Right cardiac atrium (tissue), 5 donors: ENCODE results near the gene CASP1. TPM values are rescaled to one million over a fixed set of nuclear protein-coding genes. Genes with fewer than 3 reads are reported as not detected.
"Not testable (repeated sequence)": the region's sequence is repeated elsewhere in the genome, so short reads cannot be mapped to it uniquely, and the experiment has no call there.

Experiments
- ATAC-seq, 2 donors: fragments of 200-7000 bp; cut with Tn5 transposase; one replicate each; pipeline versions ENCODE4 v1.8.0 to v1.9.1; 2020; ENCODE audit warnings: moderate library complexity in 2 of 2, mild to moderate bottlenecking in 1 of 2
- DNase-seq, 3 donors: peaks; one replicate each; pipeline ENCODE4 v3.0.0-alpha.2; 2020
- H3K27ac ChIP-seq: one replicate; pipeline ENCODE4 v1.5.1; 2013; ENCODE audit warnings: mild to moderate bottlenecking, low read length, control low read depth, moderate library complexity
- H3K27me3 ChIP-seq: one replicate; pipeline ENCODE4 v1.6.1; 2013; ENCODE audit not compliant: control insufficient read depth, insufficient read depth
- H3K4me1 ChIP-seq: one replicate; pipeline ENCODE4 v1.6.1; 2013; ENCODE audit warnings: low read length; ENCODE audit not compliant: control insufficient read depth, insufficient read depth
- H3K4me3 ChIP-seq: one replicate; pipeline ENCODE4 v1.5.1; 2013; ENCODE audit warnings: low read length, control low read depth
- H3K9me3 ChIP-seq: one replicate; pipeline ENCODE4 v1.6.1; 2013; ENCODE audit warnings: low read length; ENCODE audit not compliant: control insufficient read depth
- WGBS: extraction: QIAGEN DNeasy Blood & Tissue Kit; methylation state at CpG from one replicate; pipeline ENCODE4 v1.1.7; 2013; 5-methylcytosine and 5-hydroxymethylcytosine counted together
- intact Hi-C, 4 donors: fragments of 100-400 bp; cut with DNase I; formaldehyde crosslinking; loops; one replicate each; pipeline versions ENCODE4 v1.11.0 to v1.14.0; 2022 to 2023
- polyA plus RNA-seq: library from polyadenylated mRNA; stranded (reverse); fragments of 200-250 nt; gene quantifications from one replicate; pipeline ENCODE4 v1.2.3, GENCODE V29; 2013
- total RNA-seq, 4 donors: library from RNA; stranded (reverse); fragmentation: NEBNext Ultra II Directional; extraction: Animal tissue kit (Norgen Biotek cat#: 25700); gene quantifications; one replicate each; pipeline ENCODE4 v1.2.1, GENCODE V29; 2021
- donor health status: healthy with polysubstance abuse.
- donor health status: DM: no; HTN: yes; CAD: no.
- donor health status: DM: no; HTN: no; CAD: no.
- donor health status: DM: no; HTN: yes; CAD: no; lungs with severe emphysema.
- donor health status: DM: yes; HTN: yes; CAD: no.

Gene CASP1
- total and polyA plus RNA-seq, 5 donors = 6.6 to 16.0 (median 9.3) TPM

DNA sequence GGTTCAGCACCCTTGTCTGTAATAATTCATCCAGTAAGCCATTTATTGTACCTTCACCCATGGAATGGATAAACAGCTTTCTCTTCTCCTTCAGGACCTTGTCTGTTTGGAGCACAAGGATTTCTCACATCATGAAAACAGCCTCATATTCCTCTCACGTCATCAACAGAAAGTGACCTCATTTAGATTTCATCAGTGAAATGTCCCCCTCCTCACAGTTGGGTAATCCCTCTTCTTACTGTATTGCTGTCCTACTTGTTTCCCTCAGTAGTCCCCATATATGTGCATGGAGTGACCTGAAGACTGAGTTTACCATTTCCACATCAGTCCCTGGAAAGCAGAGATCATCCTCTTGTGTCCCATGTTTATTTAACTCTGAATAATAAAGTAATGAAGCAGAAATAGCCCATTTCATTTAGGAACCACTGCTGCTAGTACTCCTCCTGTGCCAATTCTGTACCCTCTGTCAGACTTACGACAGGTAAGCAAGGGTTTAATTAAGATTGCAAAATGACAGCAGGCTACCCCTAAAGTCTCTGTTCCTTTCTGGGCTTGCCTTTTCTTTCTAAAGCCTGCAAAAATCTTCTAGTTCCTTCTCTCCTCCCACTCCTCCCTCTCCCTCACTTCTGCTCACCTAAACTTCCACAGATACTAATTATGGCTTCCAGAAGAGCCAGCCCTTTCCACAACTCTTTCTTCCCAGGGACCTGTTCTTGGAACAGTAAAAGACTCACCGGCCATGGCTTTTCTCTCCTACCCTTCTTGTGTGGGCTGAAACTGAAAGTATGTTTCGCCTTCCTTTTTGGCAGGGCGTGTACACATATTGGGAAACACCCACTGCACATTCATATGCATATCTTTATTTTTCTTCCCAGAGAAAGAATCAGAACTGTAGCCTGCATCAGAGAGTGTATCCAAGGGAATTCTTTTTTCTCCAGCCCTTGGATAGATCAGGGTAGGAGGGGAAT, 9.9 kb upstream of the CASP1 start, which contains the start of gene CARD16:
TSS of gene CARD16 (minus strand) at position 779 of the 968 bp plus-strand sequence. CDS start at position 741, 38 bp downstream.
- H3K27ac ChIP-seq, H3K9me3 ChIP-seq, H3K27me3 ChIP-seq, intact Hi-C loops, H3K4me1 ChIP-seq: not testable (repeated sequence)
- DNase-seq (peak in 1 of 3 donors; percentile 32), ATAC-seq (peak; percentile 91 to 95)
- 30% methylated on average over 5 of the region's 5 CpGs for WGBS
- H3K4me3 ChIP-seq = peak within 1 kb of the TSS; percentile 50

DNA sequence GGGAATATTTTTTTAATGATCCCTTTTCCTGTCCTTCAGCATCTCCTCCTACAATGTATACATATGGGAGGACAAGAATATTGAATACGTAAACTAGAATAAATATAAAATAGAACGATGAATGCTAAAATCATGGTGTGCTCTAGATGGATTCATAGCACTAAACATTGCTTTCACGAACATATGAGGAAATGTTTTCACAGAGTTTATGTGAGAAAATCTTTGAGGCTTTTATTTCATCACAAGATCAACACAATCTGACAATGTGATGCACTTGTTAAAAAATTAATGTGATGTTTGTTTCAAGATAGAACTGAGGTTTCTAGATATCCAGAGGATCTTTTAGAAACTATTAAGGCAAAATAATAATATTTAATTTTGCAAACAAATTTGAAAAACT, 7.2 kb upstream of the CASP1 start:
- 88% methylated on average over 3 of the region's 3 CpGs for WGBS
- no peaks in the 10 kb centered on the region for H3K9me3 ChIP-seq
- no peak overlapping the region for H3K27ac ChIP-seq
- no peaks in the 10 kb centered on the region for H3K27me3 ChIP-seq
- no peaks in the 10 kb centered on the region for H3K4me1 ChIP-seq
- ATAC-seq (no peak), DNase-seq (no peak)
- intact Hi-C loops = no loop called here
- no peak overlapping the region for H3K4me3 ChIP-seq

DNA sequence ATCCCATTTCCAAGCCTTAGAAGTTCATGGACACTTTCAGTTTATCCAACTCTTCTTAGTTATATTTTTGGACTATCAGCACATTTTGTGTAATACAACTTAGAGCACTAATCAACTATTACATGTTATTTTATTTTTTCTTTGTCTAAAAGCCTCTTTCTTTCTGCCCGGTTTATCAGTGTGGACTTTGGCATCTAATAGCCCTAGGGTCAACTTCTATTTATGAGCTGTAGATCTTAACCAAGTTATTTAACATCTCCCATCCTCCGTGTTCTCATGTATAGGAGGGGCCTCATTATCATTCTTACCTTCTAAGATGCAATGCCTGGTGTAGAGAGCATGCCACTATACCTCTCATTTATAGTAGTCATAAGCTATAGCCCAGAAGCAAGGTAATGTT, 5.8 kb upstream of the CASP1 start:
- intact Hi-C loops = no loop called here
- WGBS = 88% methylated on average over 2 of the region's 2 CpGs
- no peak overlapping the region for H3K27ac ChIP-seq
- H3K9me3 ChIP-seq = no peaks in the 10 kb centered on the region
- H3K4me1 ChIP-seq = no peaks in the 10 kb centered on the region
- no peak overlapping the region for H3K4me3 ChIP-seq
- ATAC-seq = no peak
- no peak for DNase-seq
- no peaks in the 10 kb centered on the region for H3K27me3 ChIP-seq

DNA sequence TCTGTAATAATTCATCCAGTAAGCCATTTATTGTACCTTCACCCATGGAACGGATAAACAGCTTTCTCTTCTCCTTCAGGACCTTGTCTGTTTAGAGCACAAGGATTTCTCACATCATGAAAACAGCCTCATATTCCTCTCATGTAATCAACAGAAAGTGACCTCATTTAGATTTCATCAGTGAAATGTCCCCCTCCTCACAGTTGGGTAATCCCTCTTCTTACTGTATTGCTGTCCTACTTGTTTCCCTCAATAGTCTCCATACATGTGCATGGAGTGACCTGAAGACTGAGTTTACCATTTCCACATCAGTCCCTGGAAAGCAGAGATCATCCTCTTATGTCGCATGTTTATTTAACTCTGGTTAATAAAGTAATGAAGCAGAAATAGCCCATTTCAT, 556 bp downstream of the CASP1 start:
- H3K27ac ChIP-seq = peak overlapping the region; percentile 83
- H3K4me1 ChIP-seq, H3K27me3 ChIP-seq, H3K9me3 ChIP-seq, DNase-seq, intact Hi-C loops: not testable (repeated sequence)
- peak overlapping the region; percentile 87 for H3K4me3 ChIP-seq
- ATAC-seq = peak in 1 of 2 donors; percentile 22
- 52% methylated on average over 2 of the region's 2 CpGs for WGBS

DNA sequence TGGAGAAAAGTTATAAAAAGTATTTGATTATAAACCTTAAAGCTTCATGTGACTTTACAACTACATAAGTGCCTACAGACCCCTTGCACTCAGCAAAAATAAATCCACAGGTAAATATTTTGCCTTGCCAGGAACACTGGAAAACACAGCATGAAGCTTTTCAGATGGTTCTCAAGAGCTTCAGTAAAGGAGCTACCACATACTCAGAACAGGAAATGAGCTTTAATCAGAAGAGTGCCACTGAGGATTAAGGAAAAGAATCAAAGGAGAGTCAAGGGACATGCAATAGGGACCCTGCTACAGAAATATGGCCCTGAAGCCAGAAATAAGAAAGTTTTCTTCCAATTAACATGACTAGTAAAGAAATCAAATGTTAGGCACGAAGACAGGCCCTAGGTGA, 1.2 kb downstream of the CASP1 start:
- H3K4me3 ChIP-seq = peak overlapping the region; percentile 87
- H3K27ac ChIP-seq = no peak overlapping the region
- peaks cover 3% of the 10 kb centered on the region for H3K4me1 ChIP-seq
- no peak for ATAC-seq
- no peaks in the 10 kb centered on the region for H3K9me3 ChIP-seq
- intact Hi-C loops = no loop called here
- DNase-seq = no peak
- no peaks in the 10 kb centered on the region for H3K27me3 ChIP-seq
- WGBS = 75% methylated on average over 1 of the region's 1 CpG

DNA sequence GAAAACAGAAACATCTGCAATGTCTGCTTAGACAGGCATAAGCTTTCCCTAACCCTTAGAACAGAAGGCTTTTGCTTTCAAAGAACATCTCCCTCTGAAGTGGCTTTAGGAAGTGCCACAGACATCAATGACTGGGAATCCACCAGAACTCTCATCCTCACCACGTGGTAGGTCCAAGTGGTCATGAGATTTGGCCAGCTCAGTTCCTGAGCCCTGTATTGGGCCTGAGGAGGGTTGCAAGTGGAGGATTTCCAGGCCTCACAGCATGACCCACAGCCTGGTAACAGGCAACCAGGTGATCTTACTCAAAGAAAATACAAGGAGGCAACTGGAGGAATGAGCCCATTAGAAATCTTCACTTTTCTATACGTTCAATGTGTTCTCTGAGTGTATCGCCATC, 1.6 kb downstream of the CASP1 start:
- Histone ChIP-seq H3K4me1 (peaks cover 3% of the 10 kb centered on the region), H3K4me3 (peak overlapping the region; percentile 87), H3K27me3 (no peaks in the 10 kb centered on the region), H3K27ac (no peak overlapping the region), H3K9me3 (no peaks in the 10 kb centered on the region)
- intact Hi-C loops = no loop called here
- no peak for DNase-seq
- ATAC-seq = peak in 1 of 2 donors; percentile 30
- 73% methylated on average over 3 of the region's 3 CpGs for WGBS

DNA sequence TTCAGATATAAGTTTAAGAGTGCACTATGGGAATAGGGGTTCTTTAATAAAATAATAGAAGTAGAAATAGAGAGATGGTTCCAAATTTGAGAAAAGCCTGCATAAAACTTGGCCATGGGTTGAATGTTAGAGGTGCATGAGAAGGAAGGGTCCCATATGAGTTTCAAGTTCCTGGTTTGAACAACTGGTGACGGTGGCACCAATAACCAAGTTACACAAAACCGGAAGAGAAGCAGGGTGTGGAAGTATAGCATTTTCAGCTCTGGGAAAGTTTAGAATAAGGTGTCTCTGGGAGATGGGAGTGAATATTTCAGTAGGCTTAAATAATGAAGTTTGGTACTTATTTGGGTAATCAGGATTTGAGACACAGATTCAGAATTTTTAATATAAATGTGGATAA, 2.4 kb downstream of the CASP1 start:
- H3K4me1 ChIP-seq = peaks cover 3% of the 10 kb centered on the region
- intact Hi-C loops = no loop called here
- DNase-seq (no peak), ATAC-seq (no peak)
- 79% methylated on average over 2 of the region's 2 CpGs for WGBS
- H3K27ac ChIP-seq = no peak overlapping the region
- H3K9me3 ChIP-seq = no peaks in the 10 kb centered on the region
- no peaks in the 10 kb centered on the region for H3K27me3 ChIP-seq
- no peak overlapping the region for H3K4me3 ChIP-seq

DNA sequence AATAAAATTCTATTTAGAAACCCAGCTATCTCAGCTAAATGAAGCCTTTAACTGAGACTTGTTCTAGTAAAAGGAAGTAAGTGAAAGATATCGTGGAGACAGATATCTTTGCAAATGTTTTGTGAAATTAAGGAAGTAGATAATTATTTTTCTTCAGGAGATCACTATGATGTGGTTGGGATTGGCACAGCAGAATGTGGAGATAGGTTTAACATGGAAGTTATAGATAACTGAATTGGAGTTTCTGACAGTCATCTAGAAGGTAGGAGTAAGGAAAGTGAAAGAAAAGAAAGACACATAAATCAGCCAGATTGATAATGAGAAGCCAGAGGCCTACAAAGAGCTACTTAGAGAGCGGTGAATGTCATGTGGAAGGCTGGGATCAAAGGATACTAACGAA, 7.3 kb downstream of the CASP1 start:
- Histone ChIP-seq H3K9me3 (no peaks in the 10 kb centered on the region), H3K4me1 (no peaks in the 10 kb centered on the region), H3K4me3 (no peak overlapping the region), H3K27me3 (no peaks in the 10 kb centered on the region), H3K27ac (no peak overlapping the region)
- 62% methylated on average over 3 of the region's 3 CpGs for whole genome bisulfite sequencing
- ATAC-seq = no peak
- DNase-seq = no peak
- intact Hi-C loops = no loop called here

DNA sequence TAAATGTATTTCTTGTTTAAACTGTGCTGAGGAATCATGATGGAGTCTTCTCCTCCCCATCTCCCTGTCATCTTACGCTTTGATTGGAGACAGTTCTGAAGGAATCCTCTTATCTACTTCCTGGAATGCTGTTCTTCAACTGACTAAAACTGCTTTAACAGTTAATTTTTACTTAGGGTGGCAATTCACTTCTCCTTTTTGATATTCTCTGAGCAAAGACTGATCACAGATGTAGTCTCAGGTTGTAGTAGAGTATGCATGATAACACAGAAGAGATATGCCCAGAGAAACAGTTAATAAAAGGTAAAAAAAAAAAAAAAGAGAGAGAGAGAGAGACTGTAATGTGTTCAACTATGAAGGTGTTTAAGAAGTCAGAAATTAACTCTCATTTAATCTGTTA, 10.6 kb downstream of the CASP1 start:
- H3K27ac ChIP-seq = no peak overlapping the region
- no peak overlapping the region for H3K4me3 ChIP-seq
- no peaks in the 10 kb centered on the region for H3K4me1 ChIP-seq
- intact Hi-C loops = no loop called here
- no peak for DNase-seq
- WGBS = 72% methylated on average over 1 of the region's 1 CpG
- no peak for ATAC-seq
- no peaks in the 10 kb centered on the region for H3K9me3 ChIP-seq
- no peaks in the 10 kb centered on the region for H3K27me3 ChIP-seq

DNA sequence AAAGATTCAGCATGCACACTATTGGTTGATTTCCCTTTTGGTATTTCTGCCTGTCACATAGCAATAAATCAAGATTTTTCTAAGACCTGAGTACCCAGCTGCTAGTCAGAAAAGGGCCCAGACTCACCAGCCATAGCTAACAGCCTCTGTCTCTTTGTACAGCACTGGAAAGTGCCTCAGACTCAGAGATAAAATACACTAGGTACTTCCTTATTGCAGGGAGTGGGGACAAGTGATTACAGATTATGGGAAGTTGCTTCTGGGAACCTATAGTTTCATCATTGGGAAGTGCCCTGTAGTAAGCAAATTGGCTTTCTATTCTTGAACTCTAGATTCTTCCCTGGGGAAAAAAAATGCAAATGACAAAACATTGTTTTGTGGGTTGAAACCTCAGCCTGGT, 11.9 kb downstream of the CASP1 start, which contains the start of gene CASP5:
TSS of gene CASP5 (minus strand) at position 166 of the 400 bp plus-strand sequence. CDS start at position 134, 32 bp downstream.
- no peaks in the 10 kb centered on the region for H3K27me3 ChIP-seq
- no peaks in the 10 kb centered on the region for H3K4me1 ChIP-seq
- no peak within 1 kb of the TSS for H3K27ac ChIP-seq
- intact Hi-C loops = no loop called here
- no peak within 1 kb of the TSS for H3K4me3 ChIP-seq
- no peaks in the 10 kb centered on the region for H3K9me3 ChIP-seq
- ATAC-seq (no peak), DNase-seq (no peak)

DNA sequence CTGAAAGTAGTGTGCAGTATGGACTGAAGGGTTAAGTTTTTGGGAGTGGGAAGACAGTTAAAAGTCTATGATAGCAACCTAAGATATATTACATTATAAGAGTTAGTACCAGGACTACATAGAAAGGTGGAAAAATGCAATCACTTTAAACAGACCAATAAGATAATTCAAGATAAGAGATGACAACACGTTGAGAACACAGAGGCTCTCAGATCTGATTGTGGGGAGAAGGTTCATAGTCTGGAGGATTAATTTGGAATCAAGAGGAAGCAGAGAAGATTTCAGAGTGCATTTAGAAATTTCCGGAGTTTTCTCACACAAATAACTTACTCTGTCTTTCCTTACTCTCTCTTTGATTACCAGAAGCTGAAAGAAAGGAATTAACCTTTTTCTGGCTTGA, 12.4 kb downstream of the CASP1 start:
- no peaks in the 10 kb centered on the region for H3K4me1 ChIP-seq
- no peaks in the 10 kb centered on the region for H3K9me3 ChIP-seq
- WGBS = 32% methylated on average over 2 of the region's 2 CpGs
- no peak overlapping the region for H3K4me3 ChIP-seq
- no peak overlapping the region for H3K27ac ChIP-seq
- no peaks in the 10 kb centered on the region for H3K27me3 ChIP-seq
- DNase-seq (no peak), ATAC-seq (no peak)
- intact Hi-C loops = no loop called here
